ENCODE results near the gene LSAMP. TPM values are rescaled to one million over a fixed set of nuclear protein-coding genes. Genes with fewer than 3 reads are reported as not detected.

Gene LSAMP
- total RNA-seq, 1 donor from 2014 or later, result 0.11 TPM

GRCh38 chr3:115862849-115863248 is 582.4 kb downstream of the LSAMP start:
- DNase-seq (ENCODE audit: low spot score in 2 of 2), result no peak
- Histone ChIP-seq H3K9me3 (no peaks in the 10 kb centered on the region), H3K4me3 (no peak overlapping the region), H3K36me3 (no peaks in the 10 kb centered on the region), H3K4me1 (no peaks in the 10 kb centered on the region), H3K27ac (no peak overlapping the region), H3K27me3 (no peaks in the 10 kb centered on the region)
- no peak for TF ChIP-seq CTCF (IDR thresholded peaks at IDR 0.05)
- intact Hi-C loops (cut with DNase I), result no loop called here

- TF ChIP-seq CTCF (IDR thresholded peaks at IDR 0.05), result no peak
- DNase-seq (ENCODE audit: low spot score in 2 of 2), result no peak
- Histone ChIP-seq H3K27me3 (no peaks in the 10 kb centered on the region), H3K9me3 (no peaks in the 10 kb centered on the region), H3K36me3 (no peaks in the 10 kb centered on the region), H3K27ac (no peak overlapping the region), H3K4me1 (no peaks in the 10 kb centered on the region), H3K4me3 (no peak overlapping the region)
- intact Hi-C loops (cut with DNase I), result no loop called here
Measured at GRCh38 chr3:115862099-115862498, 583.2 kb downstream of the LSAMP start.

GRCh38 chr3:115861166-115861733 is 584.0 kb downstream of the LSAMP start:
- no peaks in the 10 kb centered on the region for H3K36me3 ChIP-seq
- intact Hi-C loops (cut with DNase I), result no loop called here
- H3K27ac ChIP-seq, result no peak overlapping the region
- no peaks in the 10 kb centered on the region for H3K4me1 ChIP-seq
- TF ChIP-seq CTCF (IDR thresholded peaks at IDR 0.05), result no peak
- H3K27me3 ChIP-seq, result no peaks in the 10 kb centered on the region
- no peaks in the 10 kb centered on the region for H3K9me3 ChIP-seq
- H3K4me3 ChIP-seq, result no peak overlapping the region
- DNase-seq (ENCODE audit: low spot score in 2 of 2), result no peak

- no peak overlapping the region for H3K4me3 ChIP-seq
- TF ChIP-seq CTCF (IDR thresholded peaks at IDR 0.05), result no peak
- DNase-seq (ENCODE audit: low spot score in 2 of 2), result no peak
- H3K36me3 ChIP-seq, result no peaks in the 10 kb centered on the region
- no peak overlapping the region for H3K27ac ChIP-seq
- H3K9me3 ChIP-seq, result no peaks in the 10 kb centered on the region
- no peaks in the 10 kb centered on the region for H3K4me1 ChIP-seq
- no peaks in the 10 kb centered on the region for H3K27me3 ChIP-seq
- intact Hi-C loops (cut with DNase I), result no loop called here
Measured at GRCh38 chr3:115860766-115861165, 584.5 kb downstream of the LSAMP start.

GRCh38 chr3:115859002-115859807 is 586.1 kb downstream of the LSAMP start:
- no peak for DNase-seq (ENCODE audit: low spot score in 2 of 2)
- Histone ChIP-seq H3K9me3 (no peaks in the 10 kb centered on the region), H3K4me3 (no peak overlapping the region), H3K4me1 (no peaks in the 10 kb centered on the region), H3K36me3 (no peaks in the 10 kb centered on the region), H3K27me3 (no peaks in the 10 kb centered on the region), H3K27ac (no peak overlapping the region)
- TF ChIP-seq CTCF (IDR thresholded peaks at IDR 0.05), result no peak
- intact Hi-C loops (cut with DNase I), result no loop called here

Data from ascending aorta (tissue), 2 donors.